Left cardiac atrium (tissue), 4 donors: Measurements from ENCODE around the gene EPHA2. TPM values are rescaled to one million over a fixed set of nuclear protein-coding genes. Genes with fewer than 3 reads are reported as not detected.

Experiments
- ATAC-seq, 2 donors: fragments of 200-7000 bp; cut with Tn5 transposase; one replicate each; pipeline ENCODE4 v1.9.1; 2020; ENCODE audit warnings: mild to moderate bottlenecking in 2 of 2, moderate library complexity in 2 of 2
- DNase-seq: peaks from one replicate; pipeline ENCODE4 v3.0.0-alpha.2; 2020
- intact Hi-C, 2 donors: fragments of 100-400 bp; cut with DNase I; formaldehyde crosslinking; loops; one replicate each; pipeline versions ENCODE4 v1.14.1 to v1.15.1; 2022 to 2023
- total RNA-seq, 2 donors: library from RNA; stranded (reverse); fragmentation: NEBNext Ultra II Directional; extraction: Animal tissue kit (Norgen Biotek cat#: 25700); gene quantifications; one replicate each; pipeline ENCODE4 v1.2.1, GENCODE V29; 2021
- donor health status: DM: no; HTN: yes; CAD: no.
- donor health status: DM: no; HTN: yes; CAD: no; lungs with severe emphysema.
- donor health status: DM: yes; HTN: yes; CAD: no.
- donor health status: Dilated cardiomyopathy.

The EPHA2 gene
- total RNA-seq, 2 donors from 2014 or later: 8.1 to 24.1 TPM

DNA sequence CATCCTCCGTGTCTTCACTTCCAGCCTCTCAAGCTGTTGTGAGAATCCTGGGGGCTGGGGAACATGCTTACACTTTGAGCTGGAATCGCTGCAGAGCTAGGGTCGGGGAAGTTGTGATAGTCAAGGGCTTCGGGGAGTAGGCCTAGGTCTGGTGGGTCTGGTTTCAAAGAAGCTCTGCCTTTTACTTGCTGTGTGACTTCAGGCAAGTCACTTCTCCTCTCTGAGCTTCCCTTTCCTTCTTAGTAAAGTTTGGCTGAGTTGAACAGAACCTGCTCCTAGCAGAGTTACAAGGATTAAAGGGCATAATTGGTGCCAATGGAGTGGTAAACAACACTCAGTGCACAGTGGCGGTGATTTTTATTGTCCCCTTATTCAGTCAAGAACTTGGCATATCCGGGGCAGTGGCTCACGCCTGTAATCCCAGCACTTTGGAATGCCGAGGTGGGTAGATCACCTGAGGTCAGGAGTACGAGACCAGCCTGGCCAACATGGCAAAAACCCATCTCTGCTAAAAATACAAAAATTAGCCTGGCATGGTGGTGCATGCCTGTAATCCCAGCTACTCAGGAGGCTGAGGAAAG lies 30.9 kb upstream of the EPHA2 start:
- intact Hi-C loops: loop anchor here (1.0 to 2.0 kb wide), 3 partner anchors 104 to 108 kb away; no protein-coding TSS in a partner anchor
- ATAC-seq (no peak), DNase-seq (no peak)

DNA sequence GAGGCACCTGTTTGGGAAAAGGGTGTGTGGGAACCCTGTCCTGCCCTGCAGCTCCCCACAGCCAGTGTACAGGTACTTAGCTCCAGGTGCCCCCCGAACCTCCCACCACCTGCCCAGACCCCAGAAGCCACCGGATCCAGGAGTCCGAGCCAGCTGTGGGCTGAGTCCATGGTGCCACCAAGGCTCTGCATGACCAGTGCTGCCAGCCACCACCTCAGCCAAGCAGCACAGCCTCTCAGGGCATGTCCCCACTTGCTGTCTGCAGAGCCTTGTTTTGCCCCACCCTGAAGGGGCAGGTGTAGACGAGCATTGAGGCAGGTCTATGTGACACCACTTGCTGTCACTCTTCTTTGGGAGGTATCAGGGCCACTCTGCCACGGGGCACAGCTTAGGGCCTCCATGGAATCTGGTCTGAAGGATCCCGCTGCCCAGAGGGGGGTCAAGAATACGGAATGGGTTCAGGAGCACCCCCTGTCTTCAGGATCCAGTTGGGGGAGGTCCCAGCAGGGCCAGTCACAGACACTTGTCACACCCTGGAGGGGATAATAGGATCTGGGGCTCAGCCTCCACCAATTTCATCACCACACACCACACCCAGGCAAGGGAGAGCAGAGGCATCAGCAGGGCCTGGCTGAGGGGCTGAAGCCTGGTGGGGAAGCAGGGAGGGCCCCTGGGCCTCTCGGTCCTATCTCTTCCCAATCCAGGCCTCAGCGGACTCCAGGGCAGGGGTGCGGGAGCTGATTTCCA lies 28.9 kb upstream of the EPHA2 start:
- ATAC-seq (no peak), DNase-seq (no peak)
- intact Hi-C loops: no loop called here

DNA sequence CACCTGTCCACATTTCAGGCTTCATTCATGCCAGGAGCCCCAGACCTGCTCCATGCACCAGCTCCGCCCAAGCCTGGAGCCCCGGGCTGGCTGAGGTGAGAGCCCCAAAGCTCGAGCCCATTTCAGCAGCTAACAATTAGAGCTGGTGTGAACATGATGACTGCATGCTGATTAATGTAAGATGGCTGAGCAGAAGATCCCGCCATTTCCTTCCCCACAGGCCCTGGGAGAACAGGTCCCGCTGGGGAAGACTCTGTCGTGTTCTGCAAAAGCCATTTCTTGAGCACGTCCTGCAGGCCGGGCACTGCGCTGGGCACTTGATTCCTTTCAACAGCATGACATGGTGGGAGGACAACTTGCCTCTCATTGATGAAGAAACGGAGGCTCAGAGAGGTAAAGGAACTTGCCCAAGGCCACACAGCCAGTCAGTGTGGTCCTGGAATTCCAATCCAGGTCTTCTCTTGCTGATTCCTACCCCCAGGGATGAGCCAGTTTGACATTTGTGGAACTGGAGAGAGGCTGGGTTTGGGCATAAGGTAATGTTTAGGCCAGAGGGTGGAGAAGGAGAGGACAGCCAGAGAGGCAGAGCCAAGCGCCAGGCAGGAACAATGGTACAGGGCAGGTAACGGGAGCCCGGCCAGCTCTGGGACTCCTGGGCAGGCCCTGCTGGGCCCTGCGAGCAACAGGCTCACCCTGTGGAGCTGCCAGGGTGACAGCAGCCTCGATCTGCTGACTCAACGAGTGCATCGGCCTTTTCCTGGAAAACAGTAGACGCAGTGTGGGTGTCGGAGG lies 28.1 kb upstream of the EPHA2 start:
- intact Hi-C loops: no loop called here
- ATAC-seq: no peak
- DNase-seq: no peak

DNA sequence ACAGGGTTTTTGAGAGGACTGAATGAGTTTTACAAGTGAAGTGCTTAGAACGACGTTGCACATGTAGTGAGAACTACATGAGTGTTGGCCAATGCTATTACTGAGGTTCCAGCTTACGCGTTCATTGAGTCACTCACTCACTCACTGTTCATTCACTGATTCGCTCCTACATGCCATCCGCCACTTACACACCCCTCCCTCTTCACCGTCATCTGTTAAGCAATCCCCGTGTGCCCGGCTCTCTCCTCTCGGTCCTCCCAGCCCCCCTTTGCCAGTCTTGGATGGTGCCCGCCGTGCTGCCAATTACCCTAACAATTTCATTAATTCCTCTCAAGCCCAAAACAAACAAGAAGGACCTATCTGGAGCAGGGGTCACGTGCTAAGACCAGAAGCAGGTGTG lies 27.3 kb upstream of the EPHA2 start:
- ATAC-seq (peak in 1 of 2 donors; percentile 14), DNase-seq (peak; percentile 50)
- intact Hi-C loops: no loop called here

DNA sequence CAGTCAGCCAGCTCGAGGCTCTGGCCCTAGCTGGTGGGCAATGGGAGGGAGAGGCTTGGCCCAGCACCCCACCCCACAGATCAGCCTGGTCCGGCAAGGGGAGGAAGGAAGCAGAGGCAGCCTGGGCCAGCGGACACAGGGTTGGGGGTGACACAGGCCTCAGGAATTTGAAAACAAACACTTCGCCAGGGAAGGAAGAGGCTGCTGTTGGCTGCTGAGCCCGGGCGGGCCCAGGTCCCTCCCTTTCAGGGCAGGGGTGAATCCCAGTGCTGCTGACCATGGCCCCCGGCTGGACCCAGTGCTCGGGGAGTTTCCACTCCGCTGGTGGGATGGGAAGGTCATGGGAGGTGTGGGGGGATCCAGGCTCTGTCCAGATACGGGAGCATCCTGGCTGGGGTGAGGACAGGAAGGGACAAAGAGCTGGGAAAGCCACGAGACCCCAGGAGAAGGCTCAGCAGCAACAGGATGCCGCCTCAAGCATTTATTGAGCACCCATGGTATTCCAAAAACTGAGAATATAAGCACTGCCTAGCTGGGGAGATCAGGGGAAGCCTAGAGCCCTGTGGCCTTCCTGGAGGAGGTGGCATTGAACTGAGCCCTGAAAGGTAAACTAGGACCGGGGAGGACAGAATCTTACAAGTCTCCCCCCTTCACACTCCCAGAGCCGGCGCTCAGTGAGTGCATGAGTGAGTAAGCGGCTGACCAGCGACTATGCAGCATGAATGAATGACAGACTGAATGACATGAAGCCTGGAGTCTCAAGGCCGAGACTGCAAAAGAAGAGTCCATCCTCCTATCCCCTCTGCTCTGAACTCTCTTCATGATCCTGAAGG lies 26.2 kb upstream of the EPHA2 start:
- DNase-seq: peak; percentile 90
- ATAC-seq: peak; percentile 93 to 97
- intact Hi-C loops: no loop called here

DNA sequence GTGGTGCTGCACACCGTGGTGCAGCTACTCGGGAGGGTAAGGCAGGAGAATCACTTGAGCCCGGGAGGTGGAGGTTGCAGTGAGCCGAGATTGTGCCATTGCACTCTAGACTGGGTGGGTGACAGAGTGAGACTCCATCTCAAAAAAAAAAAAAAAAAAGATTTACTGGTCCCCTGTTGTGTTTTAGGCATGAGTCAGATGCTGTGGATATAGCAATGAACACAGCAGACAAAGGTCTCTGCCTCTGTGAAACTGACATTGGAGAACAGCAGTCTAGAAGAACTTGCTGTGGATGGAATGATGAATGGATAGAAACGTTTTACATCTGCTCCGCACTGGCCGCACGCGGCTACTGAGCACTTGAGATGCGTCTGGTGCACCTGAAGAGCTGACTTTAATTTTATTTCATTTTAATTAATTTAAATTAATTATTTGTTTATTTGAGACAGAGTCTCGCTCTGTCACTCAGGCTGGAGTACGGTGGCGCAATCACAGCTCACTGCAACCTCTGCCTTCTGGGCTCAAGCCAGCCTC lies 24.5 kb upstream of the EPHA2 start:
- no peak for DNase-seq
- ATAC-seq: no peak
- intact Hi-C loops: no loop called here

DNA sequence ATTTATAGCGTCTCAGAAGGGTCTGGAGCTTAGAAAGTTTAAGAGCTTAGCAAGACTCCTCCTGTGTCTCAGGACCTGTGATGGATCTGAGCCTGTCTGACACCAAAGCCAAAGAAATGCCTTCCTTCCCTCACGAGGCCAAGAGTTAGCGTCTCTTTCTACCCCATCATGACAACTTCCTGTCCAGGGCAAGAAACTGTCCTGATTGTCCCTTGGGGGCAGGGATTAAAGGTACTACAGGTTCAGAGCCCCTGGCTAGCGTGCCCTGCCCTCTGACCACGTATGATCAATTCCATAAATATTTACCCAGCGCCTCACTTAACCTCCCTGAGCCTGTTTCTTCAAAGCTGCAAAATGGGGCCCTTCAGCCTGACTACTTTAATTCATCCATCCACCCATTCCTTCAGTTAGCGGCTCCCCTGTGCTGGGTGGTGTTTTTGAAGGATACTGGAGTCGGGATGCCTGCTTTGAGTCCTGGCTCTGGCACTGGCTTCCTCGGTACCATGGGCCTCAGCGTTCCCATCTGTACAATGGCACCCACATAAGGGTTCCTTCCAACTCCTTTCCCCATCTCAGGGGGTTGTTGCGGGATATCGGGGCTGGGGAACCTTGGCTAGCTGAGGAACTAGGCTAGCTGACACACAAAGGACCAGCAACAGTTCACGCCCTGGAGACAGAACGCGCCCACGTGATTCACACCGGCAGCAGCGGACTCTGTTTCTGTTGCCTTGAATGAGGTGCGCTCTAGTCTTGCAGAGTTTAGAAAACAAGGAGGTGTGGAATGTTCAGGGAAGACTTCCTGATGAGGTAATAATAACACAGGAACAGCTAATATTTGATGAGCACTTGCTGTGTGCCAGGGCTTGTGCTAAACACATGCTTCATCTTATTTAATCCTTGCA lies 23.0 kb upstream of the EPHA2 start:
- intact Hi-C loops: no loop called here
- no peak for ATAC-seq
- no peak for DNase-seq

DNA sequence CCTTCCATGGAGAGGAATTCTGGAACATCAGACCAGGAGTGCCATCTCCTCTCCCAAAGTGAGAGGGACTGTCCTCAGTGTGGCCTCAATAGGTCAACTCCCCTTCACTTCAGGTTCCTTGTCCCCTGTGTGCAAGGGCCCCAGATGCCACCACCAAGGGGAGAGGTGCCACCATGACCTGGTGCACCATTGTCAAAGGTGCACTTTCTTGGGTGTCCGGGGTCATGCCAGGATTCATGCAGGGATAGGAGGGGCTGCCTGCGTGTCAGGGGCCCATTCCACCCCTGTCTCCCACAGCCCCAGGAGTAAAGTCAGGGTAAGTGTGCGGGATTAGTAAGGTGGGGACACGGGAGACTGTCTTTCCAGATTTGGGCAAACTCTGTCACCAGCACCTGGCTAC lies 21.4 kb upstream of the EPHA2 start:
- ATAC-seq: no peak
- DNase-seq: no peak
- intact Hi-C loops: no loop called here

DNA sequence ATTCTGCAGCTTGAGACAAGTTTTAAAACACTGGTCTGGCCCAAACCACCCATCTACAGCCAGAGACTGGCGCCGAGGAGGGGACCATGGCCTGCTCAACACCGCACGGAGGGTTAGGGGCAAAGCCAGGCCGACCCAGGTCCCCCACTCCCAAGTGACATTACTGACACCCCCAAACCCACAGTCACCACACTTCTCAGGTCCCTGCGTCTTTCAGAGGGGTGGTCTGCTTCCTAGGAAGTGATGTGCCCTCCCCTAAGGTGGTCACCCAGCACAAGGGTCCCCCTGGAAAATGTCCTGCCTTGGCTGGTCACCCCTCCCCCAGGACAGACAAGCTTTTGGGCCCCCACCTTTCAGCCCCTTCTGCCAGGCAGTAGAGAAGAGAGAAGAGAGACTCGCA lies 20.8 kb upstream of the EPHA2 start:
- DNase-seq (no peak), ATAC-seq (no peak)
- intact Hi-C loops: no loop called here

DNA sequence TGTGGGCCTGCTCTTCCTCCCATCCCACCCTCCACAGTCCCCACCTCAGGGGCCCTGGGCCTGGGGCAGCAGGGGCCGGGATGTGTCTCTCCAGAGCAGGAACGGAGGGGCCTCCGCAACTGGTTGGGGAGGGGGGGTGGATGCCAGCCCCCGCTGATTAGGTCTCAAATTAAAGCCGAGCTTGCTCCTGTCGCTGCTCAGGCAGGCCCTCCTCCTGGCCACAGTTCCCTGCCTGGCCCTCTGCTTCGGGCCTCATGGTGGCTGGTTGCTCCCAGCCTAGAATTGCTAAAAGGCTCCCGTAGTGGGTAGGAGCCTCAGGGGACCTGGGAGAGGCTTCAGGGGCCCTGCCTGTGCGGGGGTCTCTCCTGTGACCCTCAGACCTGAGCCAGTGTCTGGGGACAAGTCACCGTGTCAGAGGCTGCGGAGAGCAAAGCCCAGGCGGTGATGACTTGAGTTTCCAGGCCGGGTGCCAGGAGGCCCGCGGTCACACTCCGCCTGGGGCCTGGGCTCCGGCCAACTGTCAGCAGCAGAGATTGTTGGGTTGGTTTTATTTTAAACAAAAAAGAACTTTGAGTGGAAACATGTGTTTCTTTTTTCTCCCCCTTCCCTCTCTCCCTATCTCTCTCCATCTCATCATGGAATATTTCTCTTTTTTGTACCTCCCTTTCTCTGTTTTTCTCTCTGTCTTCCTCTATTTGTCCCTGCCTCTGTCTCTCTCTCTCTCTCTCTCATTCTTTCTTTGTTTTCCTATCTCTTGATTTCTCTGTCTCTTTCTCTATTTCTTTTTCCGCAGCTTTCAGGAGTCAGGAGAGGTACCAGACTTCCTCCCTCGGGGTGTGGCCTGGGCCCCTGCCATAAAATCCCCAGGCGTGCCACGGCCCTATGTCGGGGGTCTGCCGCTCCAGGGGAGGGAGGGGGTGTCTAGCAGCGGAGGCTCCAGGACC lies 20.0 kb upstream of the EPHA2 start:
- intact Hi-C loops: no loop called here
- DNase-seq: peak; percentile 91
- ATAC-seq: peak; percentile 81 to 86

DNA sequence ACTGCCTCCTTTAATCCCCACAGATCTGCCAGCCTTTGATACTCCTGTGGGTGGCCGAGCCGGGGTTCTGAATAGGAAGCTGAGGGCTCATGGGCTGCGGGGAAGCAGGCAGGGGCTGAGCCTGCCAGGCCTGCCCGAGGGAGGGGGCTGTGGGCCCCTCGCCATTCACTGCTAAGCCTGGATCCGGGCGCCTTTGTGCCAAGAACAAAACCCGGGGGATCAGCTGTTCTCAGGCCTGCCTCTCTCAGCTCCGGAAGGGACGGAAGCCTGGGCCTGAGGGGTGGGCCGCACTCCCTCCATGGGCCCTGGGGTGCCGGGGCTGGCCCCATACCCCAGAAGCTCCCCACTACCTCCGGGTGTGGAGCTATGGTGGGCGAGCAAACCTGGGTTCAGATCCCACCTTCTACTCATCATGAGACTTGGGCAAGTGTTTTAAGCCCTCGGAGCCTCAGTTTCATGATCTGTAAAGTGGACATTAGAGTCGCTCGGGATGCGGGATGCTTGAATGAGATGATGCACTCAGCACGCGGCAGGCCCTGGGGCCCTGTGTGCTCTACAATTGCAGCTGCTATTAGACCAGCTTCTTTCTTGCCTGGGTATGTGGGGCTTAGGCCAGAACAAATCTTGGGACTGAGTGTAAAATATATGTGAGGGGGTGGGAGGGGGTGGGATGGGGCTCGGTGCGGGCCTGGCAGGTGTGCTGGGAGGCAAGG lies 19.2 kb upstream of the EPHA2 start:
- intact Hi-C loops: no loop called here
- DNase-seq (no peak), ATAC-seq (peak; percentile 2 to 23)

DNA sequence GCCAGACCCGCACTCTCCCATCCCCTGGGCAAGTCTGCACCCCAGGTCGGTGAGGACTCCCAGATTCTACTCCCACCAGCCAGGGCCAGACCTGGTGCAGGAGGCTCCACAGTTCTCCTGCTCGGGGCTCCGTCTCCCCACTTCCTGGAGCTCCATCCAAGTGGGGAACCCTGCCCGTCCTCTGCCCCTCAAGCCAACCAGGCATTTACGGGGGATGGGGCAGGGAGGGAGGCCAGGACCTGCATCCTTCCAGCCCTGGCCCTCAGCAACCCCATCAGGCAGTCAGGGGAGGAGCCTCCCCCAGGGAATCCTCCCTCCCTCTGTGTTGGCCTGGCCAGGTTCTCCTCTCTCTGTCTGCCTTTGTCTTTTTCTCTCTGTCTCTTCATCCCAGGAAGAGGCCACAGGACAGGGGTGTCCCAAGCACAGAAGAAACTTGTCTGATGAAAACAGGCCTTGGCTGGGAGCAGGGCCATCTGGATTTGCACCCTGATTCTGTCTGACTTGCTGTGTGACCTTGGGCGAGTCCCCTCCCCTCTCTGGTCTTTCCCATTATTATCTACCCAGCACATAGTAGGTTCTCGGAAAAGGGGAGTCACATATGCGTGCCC lies 18.5 kb upstream of the EPHA2 start:
- ATAC-seq (peak in 1 of 2 donors; percentile 3), DNase-seq (no peak)
- intact Hi-C loops: no loop called here

DNA sequence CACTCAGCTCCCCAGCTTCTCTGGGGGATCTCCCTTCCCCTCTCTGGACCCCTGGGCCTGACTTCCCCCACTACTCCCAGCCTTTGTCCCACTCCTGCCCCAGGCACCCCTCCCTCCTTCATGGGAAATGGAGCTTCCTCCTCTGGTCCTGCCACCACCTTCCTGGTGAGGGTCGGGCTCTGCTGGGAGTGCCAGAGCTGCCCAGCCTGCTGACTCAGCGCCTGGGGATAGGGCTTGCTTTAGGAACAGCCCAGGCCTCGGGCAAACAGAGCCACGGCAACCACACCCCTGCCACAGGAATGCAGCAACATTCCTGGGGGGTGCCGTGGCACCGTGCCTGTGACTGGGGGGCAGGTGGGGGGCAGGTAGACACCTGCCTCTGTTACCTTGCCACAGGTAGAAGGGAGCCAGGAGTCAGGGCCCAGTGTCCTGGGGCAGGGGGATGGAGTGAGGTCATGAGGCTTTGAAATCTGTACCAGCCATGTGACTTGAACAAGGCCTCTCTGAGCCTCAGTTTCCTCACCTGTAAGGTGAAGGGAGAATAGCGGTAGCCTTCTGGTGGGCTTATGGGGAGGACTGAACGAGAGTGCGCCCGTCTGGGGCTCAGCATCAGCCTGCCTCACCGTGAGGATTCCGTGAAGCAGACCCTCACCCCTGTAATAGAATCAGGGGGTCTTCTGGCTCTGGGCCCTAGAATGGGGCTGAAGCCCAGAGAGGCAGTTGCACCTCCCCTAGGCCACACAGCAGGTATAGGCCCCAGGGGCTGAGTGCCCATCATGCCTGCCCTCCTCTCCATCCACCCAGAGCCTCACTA lies 17.8 kb upstream of the EPHA2 start:
- ATAC-seq (peak in 1 of 2 donors; percentile 53), DNase-seq (peak; percentile 60)
- intact Hi-C loops: no loop called here

DNA sequence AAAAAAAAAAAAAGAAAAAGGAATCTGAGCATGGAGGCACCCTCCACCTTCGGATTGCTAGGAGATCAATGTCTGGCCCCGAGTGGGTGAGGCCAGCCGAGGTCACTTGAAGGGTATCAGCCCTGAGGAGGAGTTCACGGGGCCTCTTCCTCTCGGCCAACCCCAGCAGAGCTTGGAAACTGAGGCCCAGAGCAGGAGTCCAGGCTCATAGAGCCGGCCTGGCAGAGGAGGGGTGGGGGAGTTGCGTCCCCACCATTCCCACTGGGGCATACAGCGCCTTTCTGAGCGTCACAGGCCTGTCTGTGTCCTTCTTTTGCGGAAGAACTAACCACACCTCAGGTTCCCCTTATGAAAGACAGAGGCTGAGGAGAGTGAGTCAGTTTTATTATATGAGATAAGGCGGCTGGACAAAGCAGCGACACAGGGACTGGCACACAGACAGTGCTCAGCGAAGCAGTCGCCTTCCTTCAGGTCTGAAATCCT lies 17.1 kb upstream of the EPHA2 start:
- ATAC-seq: peak in 1 of 2 donors; percentile 25
- intact Hi-C loops: no loop called here
- peak; percentile 48 for DNase-seq

DNA sequence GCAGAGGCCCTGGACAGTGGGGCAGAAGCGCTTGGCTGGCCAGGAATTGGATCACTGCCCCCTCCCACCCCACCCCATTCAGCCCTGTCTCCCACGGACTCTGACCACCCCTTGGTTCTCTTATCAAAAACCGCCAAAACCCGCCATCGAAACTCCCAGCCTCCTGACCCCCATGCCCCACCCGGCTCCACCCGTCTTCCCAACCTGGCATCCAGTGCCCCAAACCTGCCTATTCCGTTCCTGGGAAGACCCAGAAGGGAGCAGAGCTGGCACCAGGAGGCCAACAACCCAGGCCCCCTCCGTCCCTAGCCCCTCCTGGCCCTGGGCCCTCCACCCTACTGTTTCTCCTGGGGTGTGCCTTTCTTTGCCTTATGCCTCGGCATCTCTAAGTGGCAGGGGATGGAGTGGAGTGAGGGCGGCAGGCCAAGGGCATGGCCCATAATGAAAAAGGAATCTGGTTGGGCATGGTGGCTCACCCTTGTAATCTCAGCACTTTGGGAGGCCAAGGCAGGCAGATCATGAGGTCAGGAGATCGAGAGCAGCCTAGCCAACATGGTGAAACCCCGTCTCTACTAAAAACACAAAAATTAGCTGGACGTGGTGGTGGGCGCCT lies 16.5 kb upstream of the EPHA2 start:
- DNase-seq (no peak), ATAC-seq (no peak)
- intact Hi-C loops: no loop called here
